AG04450 (cell line): Measurements from ENCODE around the gene TNNT2. TPM values are rescaled to one million over a fixed set of nuclear protein-coding genes. Genes with fewer than 3 reads are reported as not detected.

ENCODE experiments used
- CTCF ChIA-PET: fragments of 300-600, 350-600 bp; formaldehyde crosslinking; extraction: SDS; loops from one replicate; lab custom pipeline; 2022; ENCODE audit warnings: antibody characterized with exemption, inconsistent platforms; lab: Charles Lee
- POLR2A ChIA-PET: fragments of 350-600 bp; formaldehyde crosslinking; extraction: SDS; loops from one replicate; lab custom pipeline; 2021; ENCODE audit warnings: antibody characterized with exemption, inconsistent platforms; lab: Yijun Ruan, JAX
- DNase-seq: peaks from one replicate; pipeline ENCODE4 v3.0.0-alpha.2; 2011; ENCODE audit warnings: low read depth, low spot score
- H3K27ac ChIP-seq: one replicate; pipeline ENCODE4 v1.5.1; 2012; ENCODE audit warnings: low read depth, low read length, control low read depth
- H3K27me3 ChIP-seq: one replicate; pipeline ENCODE4 v1.6.0; 2012; ENCODE audit warnings: low read length; ENCODE audit not compliant: control insufficient read depth, insufficient read depth
- H3K4me3 ChIP-seq: 2 replicates; pipeline ENCODE4 v1.5.1; 2011; ENCODE audit warnings: mild to moderate bottlenecking, low read depth, low read length, control low read depth
- H3K9me3 ChIP-seq: 2 replicates; pipeline ENCODE4 v1.5.1; 2012; ENCODE audit warnings: low read length; ENCODE audit not compliant: control insufficient read depth, insufficient read depth
- polyA plus RNA-seq: library from polyadenylated mRNA; depleted of rRNA; stranded (reverse); fragments of >200 nt; gene quantifications from 2 replicates; pipeline ENCODE4 v1.2.3, GENCODE V29; 2011
- TF ChIP-seq, protein P1 (sequence below): IDR thresholded peaks from 2 replicates; pipeline ENCODE4 v1.5.1; 2011; ENCODE audit warnings: low read depth, low read length, control low read depth, inconsistent platforms

TNNT2 gene
- polyA plus RNA-seq, 1 experiment: 2.3 TPM

- TF ChIP-seq, protein P1, sequence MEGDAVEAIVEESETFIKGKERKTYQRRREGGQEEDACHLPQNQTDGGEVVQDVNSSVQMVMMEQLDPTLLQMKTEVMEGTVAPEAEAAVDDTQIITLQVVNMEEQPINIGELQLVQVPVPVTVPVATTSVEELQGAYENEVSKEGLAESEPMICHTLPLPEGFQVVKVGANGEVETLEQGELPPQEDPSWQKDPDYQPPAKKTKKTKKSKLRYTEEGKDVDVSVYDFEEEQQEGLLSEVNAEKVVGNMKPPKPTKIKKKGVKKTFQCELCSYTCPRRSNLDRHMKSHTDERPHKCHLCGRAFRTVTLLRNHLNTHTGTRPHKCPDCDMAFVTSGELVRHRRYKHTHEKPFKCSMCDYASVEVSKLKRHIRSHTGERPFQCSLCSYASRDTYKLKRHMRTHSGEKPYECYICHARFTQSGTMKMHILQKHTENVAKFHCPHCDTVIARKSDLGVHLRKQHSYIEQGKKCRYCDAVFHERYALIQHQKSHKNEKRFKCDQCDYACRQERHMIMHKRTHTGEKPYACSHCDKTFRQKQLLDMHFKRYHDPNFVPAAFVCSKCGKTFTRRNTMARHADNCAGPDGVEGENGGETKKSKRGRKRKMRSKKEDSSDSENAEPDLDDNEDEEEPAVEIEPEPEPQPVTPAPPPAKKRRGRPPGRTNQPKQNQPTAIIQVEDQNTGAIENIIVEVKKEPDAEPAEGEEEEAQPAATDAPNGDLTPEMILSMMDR: no peak
- Histone ChIP-seq H3K27ac (no peak overlapping the region), H3K27me3 (peaks cover 34% of the 10 kb centered on the region), H3K9me3 (peaks cover 8% of the 10 kb centered on the region), H3K4me3 (no peak overlapping the region)
- no peak for DNase-seq
- ChIA-PET POLR2A (no interaction called here), CTCF (interaction anchor here (1.3 kb wide), 1 partner anchor 13 kb away, joined by 3 read pairs; no protein-coding TSS in a partner anchor)
These were observed 45.1 kb upstream of the TNNT2 start for GRCh38 chr1:201422436-201423030.

- no peak overlapping the region for H3K27ac ChIP-seq
- TF ChIP-seq, protein P1: no peak
- H3K4me3 ChIP-seq: no peak overlapping the region
- no peak for DNase-seq
- ChIA-PET CTCF (interaction anchor here (0.8 to 1.0 kb wide), 2 partner anchors 13 to 37 kb away, joined by 3 read pairs; no protein-coding TSS in a partner anchor), POLR2A (no interaction called here)
- H3K9me3 ChIP-seq: peaks cover 8% of the 10 kb centered on the region
- H3K27me3 ChIP-seq: peaks cover 35% of the 10 kb centered on the region
These were observed 44.5 kb upstream of the TNNT2 start for GRCh38 chr1:201422026-201422425.

- ChIA-PET POLR2A (no interaction called here), CTCF (interaction anchor here (0.8 to 1.2 kb wide), 4 partner anchors 10 to 36 kb away, joined by 3 to 5 read pairs (median 4); no protein-coding TSS in a partner anchor)
- TF ChIP-seq, protein P1: no peak
- Histone ChIP-seq H3K27me3 (peaks cover 42% of the 10 kb centered on the region), H3K9me3 (peaks cover 8% of the 10 kb centered on the region), H3K4me3 (no peak overlapping the region), H3K27ac (no peak overlapping the region)
- DNase-seq: no peak
These were observed 43.6 kb upstream of the TNNT2 start for GRCh38 chr1:201421041-201421440.

DNA sequence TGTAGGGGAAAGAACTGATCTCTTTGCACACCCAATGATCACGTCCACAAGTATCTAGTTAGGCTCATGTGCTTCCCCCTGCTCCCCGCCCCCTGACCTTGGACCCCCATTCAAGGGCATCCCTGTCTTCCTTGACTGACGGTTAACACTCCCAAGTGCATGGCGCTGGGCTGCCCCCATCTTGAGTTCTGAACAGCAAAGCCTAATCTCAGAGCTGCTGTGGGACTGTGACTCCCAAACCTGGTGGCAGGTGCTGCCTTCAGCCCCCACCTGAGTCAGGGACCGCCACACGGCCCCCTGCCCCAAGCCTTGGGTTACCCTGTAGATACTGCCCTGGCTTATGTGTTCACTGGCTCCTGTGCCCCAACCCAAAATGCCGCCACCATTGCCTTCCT is 43.1 kb upstream of the TNNT2 start:
- H3K9me3 ChIP-seq: peaks cover 11% of the 10 kb centered on the region
- DNase-seq: no peak
- H3K4me3 ChIP-seq: no peak overlapping the region
- H3K27ac ChIP-seq: no peak overlapping the region
- CTCF ChIA-PET: interaction anchor here (0.9 to 1.2 kb wide), 2 partner anchors 10 to 15 kb away, joined by 4 to 5 read pairs; no protein-coding TSS in a partner anchor
- POLR2A ChIA-PET: no interaction called here
- TF ChIP-seq, protein P1: no peak
- H3K27me3 ChIP-seq: peaks cover 45% of the 10 kb centered on the region
